GM23248 (cell line): ENCODE results near the gene GAB2.

Experiments
- EZH2 ChIP-seq: fragments of 200-600 bp; sonication (generic); IDR thresholded peaks from 2 replicates; pipeline ENCODE4 v1.6.1; 2018; ENCODE audit warnings: antibody characterized with exemption, mild to moderate bottlenecking; ENCODE audit not compliant: insufficient read depth, poor library complexity, severe bottlenecking
- EZH2phosphoT487 ChIP-seq: fragments of 200-600 bp; sonication (generic); IDR thresholded peaks from 2 replicates; pipeline ENCODE4 v1.6.1; 2018; ENCODE audit warnings: antibody characterized with exemption, moderate library complexity, mild to moderate bottlenecking, low read depth; ENCODE audit not compliant: insufficient read depth

GRCh38 chr11:78465169-78465942, 47.7 kb upstream of the GAB2 start:
- TF ChIP-seq EZH2phosphoT487 (no peak), EZH2 (no peak)
